MCF 10A (cell line): Measurements from ENCODE around the gene RTP5. TPM values are rescaled to one million over a fixed set of nuclear protein-coding genes. Genes with fewer than 3 reads are reported as not detected.

Experiments used
- BruUV-seq: library from RNA; stranded (reverse); fragments of 400-500 nt; replicated peaks from 2 replicates; lab custom pipeline; 2021; lab: Mats Ljungman, UMichigan
- CTCF ChIA-PET: fragments of 300-600 bp; sonication (Branson Sonifier 250); formaldehyde crosslinking; extraction: SDS; loops from one replicate; lab custom pipeline; 2021; ENCODE audit warnings: antibody characterized with exemption, inconsistent platforms; lab: Yijun Ruan, JAX
- POLR2A ChIA-PET: fragments of 300-600, 350-650 bp; sonication (Branson Sonifier 250); formaldehyde crosslinking; extraction: SDS; loops from one replicate; lab custom pipeline; 2020; ENCODE audit warnings: antibody characterized with exemption, inconsistent platforms; lab: Yijun Ruan, JAX
- DNase-seq: peaks from one replicate; pipeline ENCODE4 v3.0.0-alpha.2; 2018; ENCODE audit not compliant: unreplicated experiment
- H3K27ac Mint-ChIP-seq: one replicate; pipeline ENCODE4 v1.8.0; 2022; ENCODE audit warnings: mild to moderate bottlenecking, low read depth, mixed read lengths; ENCODE audit not compliant: unreplicated experiment
- H3K27me3 Mint-ChIP-seq: one replicate; pipeline ENCODE4 v1.8.0; 2022; ENCODE audit warnings: mixed read lengths; ENCODE audit not compliant: insufficient read depth, unreplicated experiment
- H3K36me3 Mint-ChIP-seq: one replicate; pipeline ENCODE4 v1.8.0; 2022; ENCODE audit warnings: mild to moderate bottlenecking, moderate library complexity, mixed read lengths; ENCODE audit not compliant: insufficient read depth, unreplicated experiment
- H3K4me1 Mint-ChIP-seq: one replicate; pipeline ENCODE4 v1.8.0; 2022; ENCODE audit warnings: mixed read lengths; ENCODE audit not compliant: insufficient read depth, unreplicated experiment
- H3K4me3 Mint-ChIP-seq: one replicate; pipeline ENCODE4 v1.8.0; 2022; ENCODE audit warnings: mild to moderate bottlenecking, moderate library complexity, mixed read lengths; ENCODE audit not compliant: unreplicated experiment
- H3K9me3 Mint-ChIP-seq: one replicate; pipeline ENCODE4 v1.8.0; 2022; ENCODE audit warnings: mixed read lengths; ENCODE audit not compliant: unreplicated experiment
- intact Hi-C: fragments of 100-400 bp; cut with micrococcal nuclease; formaldehyde crosslinking; loops from 2 replicates; pipeline ENCODE4 v1.14.1; 2022
- total RNA-seq: library from RNA; stranded (reverse); gene quantifications from 2 replicates; pipeline ENCODE4 v1.2.3, GENCODE V29; 2022
- TF ChIP-seq, protein P1 (sequence below): fragments of 200-600 bp; IDR thresholded peaks from one replicate; pipeline ENCODE4 v1.8.0; 2022; ENCODE audit warnings: antibody characterized with exemption, mild to moderate bottlenecking; ENCODE audit not compliant: unreplicated experiment

Gene RTP5
- total RNA-seq, 1 experiment from 2014 or later, result not detected

- peaks cover 18% of the 10 kb centered on the region for H3K4me1 Mint-ChIP-seq
- TF ChIP-seq, protein P1, sequence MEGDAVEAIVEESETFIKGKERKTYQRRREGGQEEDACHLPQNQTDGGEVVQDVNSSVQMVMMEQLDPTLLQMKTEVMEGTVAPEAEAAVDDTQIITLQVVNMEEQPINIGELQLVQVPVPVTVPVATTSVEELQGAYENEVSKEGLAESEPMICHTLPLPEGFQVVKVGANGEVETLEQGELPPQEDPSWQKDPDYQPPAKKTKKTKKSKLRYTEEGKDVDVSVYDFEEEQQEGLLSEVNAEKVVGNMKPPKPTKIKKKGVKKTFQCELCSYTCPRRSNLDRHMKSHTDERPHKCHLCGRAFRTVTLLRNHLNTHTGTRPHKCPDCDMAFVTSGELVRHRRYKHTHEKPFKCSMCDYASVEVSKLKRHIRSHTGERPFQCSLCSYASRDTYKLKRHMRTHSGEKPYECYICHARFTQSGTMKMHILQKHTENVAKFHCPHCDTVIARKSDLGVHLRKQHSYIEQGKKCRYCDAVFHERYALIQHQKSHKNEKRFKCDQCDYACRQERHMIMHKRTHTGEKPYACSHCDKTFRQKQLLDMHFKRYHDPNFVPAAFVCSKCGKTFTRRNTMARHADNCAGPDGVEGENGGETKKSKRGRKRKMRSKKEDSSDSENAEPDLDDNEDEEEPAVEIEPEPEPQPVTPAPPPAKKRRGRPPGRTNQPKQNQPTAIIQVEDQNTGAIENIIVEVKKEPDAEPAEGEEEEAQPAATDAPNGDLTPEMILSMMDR, result no peak
- intact Hi-C loops, result no loop called here
- peaks cover 61% of the 10 kb centered on the region for H3K27me3 Mint-ChIP-seq
- no peak overlapping the region for H3K27ac Mint-ChIP-seq
- no TSS peak for BruUV-seq
- ChIA-PET CTCF (no interaction called here), POLR2A (no interaction called here)
- no peak for DNase-seq
- peaks cover 18% of the 10 kb centered on the region for H3K9me3 Mint-ChIP-seq
- H3K36me3 Mint-ChIP-seq, result no peaks in the 10 kb centered on the region
- H3K4me3 Mint-ChIP-seq, result no peak overlapping the region
These were observed 4.7 kb upstream of the RTP5 start for GRCh38 chr2:241864850-241865213.

GRCh38 chr2:241865416-241865956, 4.0 kb upstream of the RTP5 start:
- Mint-ChIP-seq H3K9me3 (peaks cover 18% of the 10 kb centered on the region), H3K4me3 (no peak overlapping the region), H3K36me3 (no peaks in the 10 kb centered on the region), H3K27ac (no peak overlapping the region), H3K27me3 (peaks cover 61% of the 10 kb centered on the region), H3K4me1 (peaks cover 18% of the 10 kb centered on the region)
- DNase-seq, result no peak
- ChIA-PET CTCF (no interaction called here), POLR2A (no interaction called here)
- BruUV-seq, result no TSS peak
- intact Hi-C loops, result no loop called here
- TF ChIP-seq, protein P1, result no peak

DNA sequence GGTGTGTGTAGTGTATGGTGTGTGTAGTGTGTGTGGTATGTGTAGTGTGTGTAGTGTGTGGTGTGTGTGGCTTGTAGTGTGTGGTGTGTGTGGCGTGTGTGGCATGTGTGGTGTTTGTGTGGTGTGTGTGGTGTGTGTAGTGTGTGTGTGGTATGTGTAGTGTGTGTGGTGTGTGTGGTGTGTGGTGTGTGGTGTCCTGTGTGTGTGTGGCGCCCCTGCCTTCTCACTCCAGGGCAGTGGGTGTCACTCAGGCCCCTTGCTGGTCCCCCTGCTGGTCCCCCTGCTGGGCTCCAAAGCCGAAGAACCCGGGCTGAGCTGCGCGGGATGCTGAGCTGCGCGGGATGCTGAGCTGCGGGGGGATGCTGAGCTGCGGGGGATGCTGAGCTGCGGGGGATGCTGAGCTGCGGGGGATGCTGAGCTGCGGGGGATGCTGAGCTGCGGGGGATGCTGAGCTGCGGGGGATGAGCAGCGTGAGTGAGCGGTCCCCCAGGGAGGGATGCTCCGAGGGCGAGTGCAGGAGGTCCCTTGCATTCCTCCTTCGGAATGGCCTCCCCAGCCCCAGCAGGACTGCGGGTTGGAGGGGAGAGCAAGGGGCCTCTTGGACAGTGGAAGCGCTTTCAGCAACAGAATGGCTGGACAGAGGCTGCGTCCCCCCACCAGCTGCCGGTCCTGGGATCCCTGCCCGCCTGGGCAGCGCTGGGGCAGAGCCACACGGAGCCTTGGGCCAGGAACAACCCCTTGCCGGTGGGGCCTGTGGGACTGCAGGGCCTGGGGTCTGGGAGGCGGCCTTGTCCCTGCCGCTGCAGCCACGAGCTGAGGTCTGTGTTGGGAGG, 3.4 kb upstream of the RTP5 start:
- no TSS peak for BruUV-seq
- Mint-ChIP-seq H3K4me3 (no peak overlapping the region), H3K27me3 (peaks cover 56% of the 10 kb centered on the region), H3K9me3 (peaks cover 18% of the 10 kb centered on the region), H3K27ac (no peak overlapping the region), H3K36me3 (no peaks in the 10 kb centered on the region), H3K4me1 (peaks cover 18% of the 10 kb centered on the region)
- CTCF ChIA-PET, result interaction anchor here (0.9 kb wide), 1 partner anchor 165 kb away, joined by 4 read pairs; the partner anchor contains the start of gene ING5
- TF ChIP-seq, protein P1, result no peak
- intact Hi-C loops, result no loop called here
- POLR2A ChIA-PET, result no interaction called here
- no peak for DNase-seq
